ENCODE measurements around the gene ERAP2. TPM values are rescaled to one million over a fixed set of nuclear protein-coding genes. Genes with fewer than 3 reads are reported as not detected.

The ERAP2 gene
- total and polyA plus RNA-seq, 2 of the 13 experiments (the other 11 are each of a cell fraction or from before 2014, with no cell fraction given), result 12.8 to 16.6 TPM

GRCh38 chr5:96952974-96953730 lies 76.9 kb downstream of the ERAP2 start (continued):
- TF ChIP-seq KIAA2018 (CRISPR knock-in tag; IDR thresholded peaks at IDR 0.05; ENCODE audit: borderline replicate concordance) (no peak), XRCC5 (optimal IDR thresholded peaks at IDR 0.05; ENCODE audit: low read length) (no peak), HNF1A (IDR thresholded peaks at IDR 0.05; ENCODE audit: low read depth) (no peak), HNF1A (CRISPR knock-in tag; IDR thresholded peaks at IDR 0.05; ENCODE audit: borderline replicate concordance) (no peak), POLR2AphosphoS2 (IDR thresholded peaks at IDR 0.05; ENCODE audit: low read depth, low read length) (no peak), EZH2 (conservative IDR thresholded peaks at IDR 0.05; ENCODE audit: low read depth, low read length) (no peak)

Data from HepG2 (cell line).